OCI-LY7 (cell line): Measurements from ENCODE around the gene AGBL1. TPM values are rescaled to one million over a fixed set of nuclear protein-coding genes. Genes with fewer than 3 reads are reported as not detected.

Experiments
- BruUV-seq: library from RNA; stranded (reverse); fragments of 400-500 nt; replicated peaks from 2 replicates; lab custom pipeline; 2021; lab: Mats Ljungman, UMichigan
- CTCF ChIA-PET: fragments of 300-600 bp; sonication (Branson Sonifier 250); formaldehyde crosslinking; loops from one replicate; lab custom pipeline; 2022; ENCODE audit warnings: antibody characterized with exemption; ENCODE audit not compliant: unreplicated experiment; lab: Charles Lee
- POLR2A ChIA-PET: fragments of 300-600 bp; sonication (Branson Sonifier 250); formaldehyde crosslinking; loops from one replicate; lab custom pipeline; 2022; ENCODE audit warnings: antibody characterized with exemption; lab: Charles Lee
- DNase-seq: peaks from one replicate; pipeline ENCODE4 v3.0.0-alpha.2; 2015; ENCODE audit warnings: low spot score
- H2AFZ ChIP-seq: fragments of 200-600 bp; sonication (generic), shearing (Covaris generic); 2 replicates; pipeline ENCODE4 v1.6.1; 2014; ENCODE audit warnings: mild to moderate bottlenecking, antibody characterized with exemption, low read length, moderate library complexity
- H3K27ac ChIP-seq: fragments of 200-600 bp; sonication (generic); 2 replicates; pipeline ENCODE4 v1.5.1; 2014; ENCODE audit warnings: mixed run types, low read depth, mild to moderate bottlenecking, moderate library complexity, low read length, inconsistent platforms; ENCODE audit not compliant: poor library complexity, severe bottlenecking
- H3K36me3 ChIP-seq: fragments of 200-600 bp; sonication (generic); 2 replicates; pipeline ENCODE4 v1.6.1; 2014; ENCODE audit warnings: mild to moderate bottlenecking, antibody characterized with exemption, low read length, moderate library complexity, mixed read lengths; ENCODE audit not compliant: insufficient read depth
- H3K4me1 ChIP-seq: fragments of 200-600 bp; sonication (generic); 2 replicates; pipeline ENCODE4 v1.5.1; 2014; ENCODE audit warnings: mild to moderate bottlenecking, low read length; ENCODE audit not compliant: insufficient read depth, poor library complexity, severe bottlenecking
- H3K4me2 ChIP-seq: fragments of 200-600 bp; sonication (generic); 2 replicates; pipeline ENCODE4 v1.6.1; 2014; ENCODE audit warnings: mild to moderate bottlenecking, low read length
- H3K4me3 ChIP-seq: fragments of 200-600 bp; sonication (generic); 2 replicates; pipeline ENCODE4 v1.5.1; 2014; ENCODE audit warnings: mild to moderate bottlenecking, low read depth, low read length; ENCODE audit not compliant: poor library complexity, severe bottlenecking
- H3K79me2 ChIP-seq: fragments of 200-600 bp; sonication (generic); 2 replicates; pipeline ENCODE4 v1.6.1; 2016; ENCODE audit warnings: low read depth, mild to moderate bottlenecking, low read length, moderate library complexity, mixed read lengths; ENCODE audit not compliant: insufficient read depth
- H3K9me2 ChIP-seq: fragments of 200-600 bp; sonication (generic); 2 replicates; pipeline ENCODE4 v1.6.1; 2016; ENCODE audit warnings: mild to moderate bottlenecking, low read length, mixed read lengths; ENCODE audit not compliant: insufficient read depth
- H3K9me3 ChIP-seq: fragments of 200-600 bp; sonication (generic); 2 replicates; pipeline ENCODE4 v1.6.1; 2014; ENCODE audit warnings: mild to moderate bottlenecking, mixed run types, low read length, mixed read lengths
- H4K20me1 ChIP-seq: fragments of 200-600 bp; sonication (generic); 2 replicates; pipeline ENCODE4 v1.6.1; 2014; ENCODE audit warnings: mild to moderate bottlenecking, antibody characterized with exemption, low read length, moderate library complexity, mixed read lengths; ENCODE audit not compliant: insufficient read depth
- EZH2phosphoT487 ChIP-seq: fragments of 200-600 bp; sonication (generic); IDR thresholded peaks from 2 replicates; pipeline ENCODE4 v1.6.1; 2018; ENCODE audit warnings: low read depth, borderline replicate concordance, mild to moderate bottlenecking, mixed run types, antibody characterized with exemption, low read length, moderate library complexity, mixed read lengths
- intact Hi-C: fragments of 100-400 bp; cut with micrococcal nuclease; formaldehyde crosslinking; loops from one replicate; pipeline ENCODE4 v1.10.0; 2022; ENCODE audit not compliant: unreplicated experiment
- small RNA-seq: library from RNA; depleted of rRNA; stranded (forward); fragments of <200 nt; gene quantifications from one replicate; pipeline ENCODE3, GENCODE V24; 2014
- total RNA-seq, 2 experiments: library from RNA; depleted of rRNA in 1 of 2; stranded (reverse); fragments of >200 nt in 1 of 2; shearing (Covaris generic) in 1 of 2; gene quantifications; 2 replicates each; pipeline ENCODE4 v1.2.3, GENCODE V29; 2014 to 2022
- TF ChIP-seq, protein P1 (sequence below): fragments of 200-600 bp; sonication (generic); conservative IDR thresholded peaks from 2 replicates; pipeline ENCODE4 v1.5.1; 2014; ENCODE audit warnings: mild to moderate bottlenecking, antibody characterized with exemption, low read length, moderate library complexity, mixed read lengths

Gene AGBL1
- total RNA-seq, 2 experiments from 2014 or later, result not detected

DNA sequence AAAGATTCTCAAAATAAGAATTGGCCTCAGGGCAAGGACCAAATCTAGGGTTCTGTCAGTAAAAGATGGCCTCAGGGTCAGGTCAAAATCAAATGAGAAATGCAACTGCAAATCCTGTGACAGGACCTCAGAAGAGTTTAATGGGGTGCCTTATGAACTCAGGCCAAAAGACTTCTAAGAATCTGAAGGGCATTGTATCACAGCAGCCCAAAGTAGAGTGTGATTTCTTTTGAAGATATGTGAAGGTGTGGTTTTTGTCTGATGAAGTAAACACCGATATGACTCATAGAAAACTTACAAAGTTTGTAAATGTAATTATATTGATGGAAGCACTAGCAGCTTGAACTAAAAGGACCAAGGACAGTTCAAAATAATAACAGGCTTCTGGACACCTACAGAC is 966.1 kb downstream of the AGBL1 start:
- CTCF ChIA-PET, result no interaction called here
- TF ChIP-seq, protein P1, sequence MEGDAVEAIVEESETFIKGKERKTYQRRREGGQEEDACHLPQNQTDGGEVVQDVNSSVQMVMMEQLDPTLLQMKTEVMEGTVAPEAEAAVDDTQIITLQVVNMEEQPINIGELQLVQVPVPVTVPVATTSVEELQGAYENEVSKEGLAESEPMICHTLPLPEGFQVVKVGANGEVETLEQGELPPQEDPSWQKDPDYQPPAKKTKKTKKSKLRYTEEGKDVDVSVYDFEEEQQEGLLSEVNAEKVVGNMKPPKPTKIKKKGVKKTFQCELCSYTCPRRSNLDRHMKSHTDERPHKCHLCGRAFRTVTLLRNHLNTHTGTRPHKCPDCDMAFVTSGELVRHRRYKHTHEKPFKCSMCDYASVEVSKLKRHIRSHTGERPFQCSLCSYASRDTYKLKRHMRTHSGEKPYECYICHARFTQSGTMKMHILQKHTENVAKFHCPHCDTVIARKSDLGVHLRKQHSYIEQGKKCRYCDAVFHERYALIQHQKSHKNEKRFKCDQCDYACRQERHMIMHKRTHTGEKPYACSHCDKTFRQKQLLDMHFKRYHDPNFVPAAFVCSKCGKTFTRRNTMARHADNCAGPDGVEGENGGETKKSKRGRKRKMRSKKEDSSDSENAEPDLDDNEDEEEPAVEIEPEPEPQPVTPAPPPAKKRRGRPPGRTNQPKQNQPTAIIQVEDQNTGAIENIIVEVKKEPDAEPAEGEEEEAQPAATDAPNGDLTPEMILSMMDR, result no peak
- TF ChIP-seq EZH2phosphoT487, result no peak
- Histone ChIP-seq H3K4me1 (no peaks in the 10 kb centered on the region), H3K9me2 (no peaks in the 10 kb centered on the region), H3K27ac (no peak overlapping the region), H3K4me3 (no peak overlapping the region), H3K9me3 (no peaks in the 10 kb centered on the region), H3K36me3 (no peaks in the 10 kb centered on the region), H3K4me2 (no peak overlapping the region), H4K20me1 (no peaks in the 10 kb centered on the region), H3K79me2 (no peaks in the 10 kb centered on the region), H2AFZ (no peak overlapping the region)
- DNase-seq, result no peak
- POLR2A ChIA-PET, result interaction anchor here (0.7 kb wide), 2 partner anchors 458 to 1443 kb away, joined by 3 to 4 read pairs; no protein-coding TSS in a partner anchor
- intact Hi-C loops, result no loop called here
- no TSS peak for BruUV-seq

DNA sequence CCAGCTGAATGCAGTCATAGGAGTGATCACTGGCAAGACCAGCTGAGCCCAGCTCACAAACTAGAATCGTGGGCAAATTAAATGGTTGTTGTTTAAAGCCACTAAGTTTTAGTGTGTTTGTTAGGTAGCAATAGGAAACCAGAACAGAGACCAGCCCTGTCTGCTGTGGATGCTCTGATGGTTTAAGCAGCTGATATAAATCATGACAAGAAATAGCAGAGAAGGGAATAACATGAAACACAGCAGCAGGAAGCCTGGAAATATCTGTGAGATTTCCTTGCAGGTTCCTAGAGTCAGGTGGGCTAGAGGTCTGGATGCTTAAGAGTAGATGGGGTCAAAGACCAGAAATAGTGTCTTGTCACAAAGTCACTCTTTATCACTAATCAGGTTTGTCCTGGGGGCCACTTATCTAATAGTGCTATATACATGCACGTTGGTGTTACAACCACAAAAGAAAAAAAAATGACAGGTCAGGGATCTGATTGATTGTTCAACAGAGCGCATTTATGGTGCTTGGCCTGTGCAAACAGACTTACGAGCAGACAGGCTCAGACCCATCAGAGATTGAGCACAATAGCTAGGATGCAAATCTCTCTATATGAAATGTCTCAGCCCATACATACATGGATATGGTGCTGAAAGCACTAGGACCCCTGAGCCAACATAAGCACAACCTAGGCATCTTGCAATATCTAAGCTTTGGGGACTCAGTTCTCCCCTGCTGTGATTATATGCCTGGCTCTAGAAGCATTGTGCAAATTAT is 967.7 kb downstream of the AGBL1 start:
- no peak for TF ChIP-seq EZH2phosphoT487
- TF ChIP-seq, protein P1, result no peak
- DNase-seq, result no peak
- no peak overlapping the region for H3K4me2 ChIP-seq
- no peaks in the 10 kb centered on the region for H3K9me2 ChIP-seq
- H3K4me1 ChIP-seq, result no peaks in the 10 kb centered on the region
- H3K9me3 ChIP-seq, result no peaks in the 10 kb centered on the region
- no TSS peak for BruUV-seq
- H3K4me3 ChIP-seq, result no peak overlapping the region
- intact Hi-C loops, result no loop called here
- H3K36me3 ChIP-seq, result no peaks in the 10 kb centered on the region
- POLR2A ChIA-PET, result no interaction called here
- no peak overlapping the region for H3K27ac ChIP-seq
- H2AFZ ChIP-seq, result no peak overlapping the region
- H3K79me2 ChIP-seq, result no peaks in the 10 kb centered on the region
- H4K20me1 ChIP-seq, result no peaks in the 10 kb centered on the region
- CTCF ChIA-PET, result no interaction called here

Small RNA genes within 50 kb of the gene (small RNA-seq; reads per million reads assigned to genes)
- gene RF00284 (0.42 reads per million), gene RNA5SP400 (not detected)
